NCI-H187 (cell line): ENCODE results near the gene ARV1.
"Not testable (repeated sequence)": the region's sequence is repeated elsewhere in the genome, so short reads cannot be mapped to it uniquely, and the experiment has no call there.

Experiments
- DNase-seq, 2 experiments: peaks; one replicate each; lab custom pipeline; 2025; lab: John Stamatoyannopoulos, UW

The ARV1 gene

GRCh38 chr1:231044588-231044987 is 65.7 kb downstream of the ARV1 start:
- no peak for DNase-seq

GRCh38 chr1:231045286-231045685 is 66.4 kb downstream of the ARV1 start:
- DNase-seq = no peak

GRCh38 chr1:231045921-231046729 is 67.2 kb downstream of the ARV1 start:
- DNase-seq = not testable (repeated sequence)

- DNase-seq = no peak
Measured at GRCh38 chr1:231046730-231047395, 68.0 kb downstream of the ARV1 start.

- not testable (repeated sequence) for DNase-seq
Measured at GRCh38 chr1:231047529-231047928, 68.6 kb downstream of the ARV1 start.

- not testable (repeated sequence) for DNase-seq
Measured at GRCh38 chr1:231048419-231048818, 69.5 kb downstream of the ARV1 start.

GRCh38 chr1:231049121-231049979 is 70.5 kb downstream of the ARV1 start:
- no peak for DNase-seq
